ENCODE measurements around the gene RHNO1. TPM values are rescaled to one million over a fixed set of nuclear protein-coding genes. Genes with fewer than 3 reads are reported as not detected.

The RHNO1 gene
- total and polyA plus RNA-seq, 2 experiments from 2014 or later, result 44.2 to 50.6 TPM

GRCh38 chr12:2855546-2855945 lies 21.5 kb upstream of the RHNO1 start:
- Histone ChIP-seq H3K27ac (no peak overlapping the region), H3K36me3 (no peaks in the 10 kb centered on the region), H3K9me3 (ENCODE audit: low read depth) (no peaks in the 10 kb centered on the region), H3K4me3 (no peak overlapping the region), H3K27me3 (no peaks in the 10 kb centered on the region), H3K4me1 (ENCODE audit: low read depth) (no peaks in the 10 kb centered on the region)
- DNase-seq (ENCODE audit: low read depth in 1 of 2, low spot score in 1 of 2), result no peak
- TF ChIP-seq CTCF (IDR thresholded peaks at IDR 0.05; ENCODE audit: low read depth, low read length), result no peak

- DNase-seq (ENCODE audit: low read depth in 1 of 2, low spot score in 1 of 2), result no peak
- Histone ChIP-seq H3K9me3 (ENCODE audit: low read depth) (no peaks in the 10 kb centered on the region), H3K27me3 (no peaks in the 10 kb centered on the region), H3K36me3 (no peaks in the 10 kb centered on the region), H3K4me1 (ENCODE audit: low read depth) (no peaks in the 10 kb centered on the region), H3K27ac (no peak overlapping the region), H3K4me3 (no peak overlapping the region)
- no peak for TF ChIP-seq CTCF (IDR thresholded peaks at IDR 0.05; ENCODE audit: low read depth, low read length)
These were observed 21.0 kb upstream of the RHNO1 start for GRCh38 chr12:2856051-2856450.

- Histone ChIP-seq H3K4me1 (ENCODE audit: low read depth) (no peaks in the 10 kb centered on the region), H3K4me3 (no peak within 1 kb of the TSS), H3K27me3 (no peaks in the 10 kb centered on the region), H3K27ac (no peak within 1 kb of the TSS), H3K36me3 (no peaks in the 10 kb centered on the region), H3K9me3 (ENCODE audit: low read depth) (no peaks in the 10 kb centered on the region)
- TF ChIP-seq CTCF (IDR thresholded peaks at IDR 0.05; ENCODE audit: low read depth, low read length), result no peak
- no peak for DNase-seq (ENCODE audit: low read depth in 1 of 2, low spot score in 1 of 2)
These were observed 20.0 kb upstream of the RHNO1 start, which contains the start of gene TEX52 for GRCh38 chr12:2857021-2857431. Gene TEX52, minus strand, starts transcription at chr12:2857039. Its CDS starts 13 bp downstream, at chr12:2857026.

DNA sequence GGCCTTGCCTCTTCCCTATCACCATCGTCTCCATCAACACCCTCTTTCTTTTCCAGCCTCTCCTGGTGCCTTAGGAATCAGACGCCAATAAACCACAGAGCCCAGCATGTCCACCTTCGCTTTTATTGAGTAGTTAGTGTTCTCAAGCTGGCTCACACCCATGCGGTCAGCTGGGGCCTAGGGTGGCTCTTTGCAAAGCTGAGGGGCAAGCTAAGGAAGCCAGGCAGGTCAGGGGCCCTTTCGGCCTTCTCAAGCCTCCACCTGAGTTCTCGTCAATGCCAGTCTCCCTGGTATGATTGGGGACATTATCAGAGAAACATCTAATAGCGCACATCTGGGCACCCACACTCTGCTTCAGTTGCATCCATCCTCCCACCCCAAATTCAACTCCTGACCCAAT lies 19.4 kb upstream of the RHNO1 start:
- H3K27ac ChIP-seq, result no peak overlapping the region
- H3K4me3 ChIP-seq, result no peak overlapping the region
- H3K4me1 ChIP-seq (ENCODE audit: low read depth), result no peaks in the 10 kb centered on the region
- H3K9me3 ChIP-seq (ENCODE audit: low read depth), result no peaks in the 10 kb centered on the region
- DNase-seq (ENCODE audit: low read depth in 1 of 2, low spot score in 1 of 2), result no peak
- no peaks in the 10 kb centered on the region for H3K36me3 ChIP-seq
- no peak for TF ChIP-seq CTCF (IDR thresholded peaks at IDR 0.05; ENCODE audit: low read depth, low read length)
- no peaks in the 10 kb centered on the region for H3K27me3 ChIP-seq

GRCh38 chr12:2858334-2858733 lies 18.7 kb upstream of the RHNO1 start:
- H3K9me3 ChIP-seq (ENCODE audit: low read depth), result no peaks in the 10 kb centered on the region
- DNase-seq (ENCODE audit: low read depth in 1 of 2, low spot score in 1 of 2), result no peak
- H3K4me3 ChIP-seq, result no peak overlapping the region
- no peak overlapping the region for H3K27ac ChIP-seq
- H3K36me3 ChIP-seq, result no peaks in the 10 kb centered on the region
- no peak for TF ChIP-seq CTCF (IDR thresholded peaks at IDR 0.05; ENCODE audit: low read depth, low read length)
- H3K4me1 ChIP-seq (ENCODE audit: low read depth), result no peaks in the 10 kb centered on the region
- no peaks in the 10 kb centered on the region for H3K27me3 ChIP-seq

GRCh38 chr12:2858944-2859421 lies 18.0 kb upstream of the RHNO1 start:
- no peaks in the 10 kb centered on the region for H3K4me1 ChIP-seq (ENCODE audit: low read depth)
- no peaks in the 10 kb centered on the region for H3K36me3 ChIP-seq
- H3K27me3 ChIP-seq, result no peaks in the 10 kb centered on the region
- no peaks in the 10 kb centered on the region for H3K9me3 ChIP-seq (ENCODE audit: low read depth)
- H3K4me3 ChIP-seq, result no peak overlapping the region
- DNase-seq (ENCODE audit: low read depth in 1 of 2, low spot score in 1 of 2), result no peak
- no peak overlapping the region for H3K27ac ChIP-seq
- TF ChIP-seq CTCF (IDR thresholded peaks at IDR 0.05; ENCODE audit: low read depth, low read length), result no peak

Measured in cardiac muscle cell (in vitro differentiated cells and primary cell).